ENCODE data around the gene MRPL12. TPM values are rescaled to one million over a fixed set of nuclear protein-coding genes. Genes with fewer than 3 reads are reported as not detected.

Gene MRPL12
- total and polyA plus RNA-seq, 2 of the 8 experiments (the other 6 are each of a cell fraction or from before 2014, with no cell fraction given), result 120 to 141 TPM

GRCh38 chr17:81727324-81728031, 24.3 kb downstream of the MRPL12 start:
- H3K23me2 ChIP-seq (ENCODE audit: low read depth, low read length), result no peaks in the 10 kb centered on the region
- no peak overlapping the region; the same call in 1 of the 2 replicates for H4K8ac ChIP-seq (ENCODE audit: extremely low read depth, insufficient read depth, low read length)
- 0 out of 2 replicates have a peak overlapping the region, but pooled peaks have one; percentile 81 for H2BK15ac ChIP-seq (ENCODE audit: low read length)
- H3K27ac ChIP-seq (ENCODE audit: low read depth, low read length), result no peak overlapping the region
- no peak overlapping the region for H4K91ac ChIP-seq (replicated peaks; ENCODE audit: insufficient read length, low read length)
- no peak overlapping the region for H3K4me3 ChIP-seq (ENCODE audit: extremely low read depth in 1 of 4, insufficient read depth in 2 of 4, low read depth in 3 of 4, low read length in 4 of 4)
- no peaks in the 10 kb centered on the region for H3K27me3 ChIP-seq (replicated peaks in 1 of 4; ENCODE audit: control insufficient read depth in 3 of 4, extremely low read depth in 1 of 4, insufficient read depth in 3 of 4, low read length in 3 of 4)
- no peaks in the 10 kb centered on the region for H3K79me1 ChIP-seq (ENCODE audit: low read depth, low read length)
- no peak overlapping the region for H3K23ac ChIP-seq (ENCODE audit: insufficient read length)
- no peak overlapping the region for H2BK120ac ChIP-seq (replicated peaks; ENCODE audit: low read depth, low read length)
- no peak overlapping the region for H3K56ac ChIP-seq (replicated peaks; ENCODE audit: insufficient read length, low read depth, low read length)
- no peak overlapping the region for H2BK20ac ChIP-seq (ENCODE audit: low read length)
- no peaks in the 10 kb centered on the region for H3K9me3 ChIP-seq (ENCODE audit: insufficient read depth in 2 of 2, low read depth in 1 of 2, low read length in 1 of 2)
- DNase-seq (ENCODE audit: low read depth in 1 of 2, low spot score in 2 of 2), result no peak
- ChIA-PET CTCF (ENCODE audit: partially characterized antibody) (interaction anchor here (3.2 kb wide), 1 partner anchor 11 kb away, joined by 13 read pairs; no protein-coding TSS in a partner anchor), POLR2A (ENCODE audit: partially characterized antibody) (interaction anchor here (0.5 to 25.9 kb wide), 3 partner anchors 19 to 165 kb away, joined by 3 to 348 read pairs (median 3); partner anchors contain the start of genes MRPL12 and SLC25A10)
- H3K36me3 ChIP-seq (ENCODE audit: control insufficient read depth in 2 of 4, insufficient read depth in 4 of 4, low read length in 3 of 4), result no peaks in the 10 kb centered on the region
- no peaks in the 10 kb centered on the region for H3K79me2 ChIP-seq (ENCODE audit: control insufficient read depth in 1 of 2, insufficient read depth in 2 of 2, low read length in 2 of 2)
- no peak overlapping the region for H3K18ac ChIP-seq (ENCODE audit: extremely low read depth, low read length)
- H2BK5ac ChIP-seq (ENCODE audit: low read depth, low read length), result no peak overlapping the region
- FAIRE-seq, result no peak
- H2AFZ ChIP-seq (ENCODE audit: low read length), result no peak overlapping the region
- peak; percentile 60; the same call in 1 of the 2 replicates for TF ChIP-seq YY1 (IDR thresholded peaks at IDR 0.05; ENCODE audit: low read depth, low read length)
- no peak for TF ChIP-seq EZH2 (IDR thresholded peaks at IDR 0.05; ENCODE audit: low read depth, low read length, severe bottlenecking)
- peak; percentile 41; the same call in 1 of the 2 replicates for TF ChIP-seq MAX (IDR thresholded peaks at IDR 0.05)
- 95% methylated on average over 20 of the region's 23 CpGs; no CpG with 5 or more reads in 1 of the 2 experiments for WGBS, 2 experiments (ENCODE audit: extremely low coverage in 1 of 2, insufficient coverage in 1 of 2, insufficient read length in 1 of 2, insufficient replicate concordance in 2 of 2, low coverage in 1 of 2, low lambda C conversion rate in 2 of 2, missing lambda C conversion rate in 1 of 2)
- no peak overlapping the region for H3K4ac ChIP-seq (replicated peaks; ENCODE audit: insufficient read length, low read depth, low read length)
- H3K4me2 ChIP-seq (ENCODE audit: insufficient read depth in 1 of 2, low read depth in 2 of 2, low read length in 2 of 2), result no peak overlapping the region
- no peak overlapping the region for H2BK12ac ChIP-seq (ENCODE audit: low read depth, low read length)
- no peaks in the 10 kb centered on the region for H4K20me1 ChIP-seq (replicated peaks in 1 of 2; ENCODE audit: control insufficient read depth in 1 of 2, insufficient read depth in 2 of 2, low read length in 2 of 2)
- no peak overlapping the region for H4K5ac ChIP-seq (ENCODE audit: insufficient read length, low read depth, low read length)
- H3K14ac ChIP-seq (ENCODE audit: insufficient read length), result no peak overlapping the region
- no peak overlapping the region for H2AK5ac ChIP-seq (ENCODE audit: low read depth, low read length)
- no peak overlapping the region for H3K9ac ChIP-seq (replicated peaks in 1 of 4; ENCODE audit: extremely low read depth in 1 of 4, low read depth in 3 of 4, low read length in 3 of 4)
- H3K4me1 ChIP-seq (replicated peaks in 1 of 4; ENCODE audit: control insufficient read depth in 3 of 4, insufficient read depth in 4 of 4, low read length in 3 of 4), result peaks cover 0 to 8% (median 4%) of the 10 kb centered on the region in 4 experiments; a peak in 4 of 7 replicates
